Measurements from ENCODE around the gene LPCAT3.

LPCAT3 gene

DNA sequence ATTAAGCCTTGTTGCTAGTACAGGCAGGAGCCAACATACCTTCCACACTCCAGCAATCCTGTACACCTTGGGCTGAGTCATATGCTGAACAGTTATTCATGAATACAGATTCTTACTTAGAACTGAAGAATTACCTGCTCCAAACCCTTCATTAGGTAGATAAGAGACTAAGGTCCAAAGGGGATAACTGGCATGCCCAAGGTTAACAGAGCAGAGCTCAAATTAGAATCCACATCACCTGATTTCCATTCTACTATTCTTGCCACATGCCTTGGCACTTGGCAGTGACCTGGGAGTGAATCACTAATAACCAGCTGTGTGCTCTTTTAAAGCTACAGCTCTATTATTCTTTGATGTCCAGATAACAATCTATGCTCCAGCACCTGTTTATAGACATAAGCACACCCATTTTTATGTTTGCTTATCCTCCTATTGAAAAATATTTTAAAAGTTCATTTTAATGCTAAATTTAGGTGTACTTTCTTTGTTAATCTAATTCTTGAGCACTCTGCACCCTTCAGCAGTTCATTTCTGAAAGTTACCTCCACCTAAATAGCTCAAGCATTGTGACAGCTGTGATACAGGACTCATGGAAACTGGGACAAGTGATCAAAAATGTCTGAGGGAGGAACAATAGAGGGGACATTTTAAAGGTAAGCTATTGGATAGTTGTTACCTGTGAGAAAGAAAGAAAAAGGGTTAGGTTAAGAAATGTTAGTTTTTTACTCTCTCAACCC lies 19.4 kb downstream of the LPCAT3 start:
- no peak for DNase-seq (ENCODE audit: low read depth)

DNA sequence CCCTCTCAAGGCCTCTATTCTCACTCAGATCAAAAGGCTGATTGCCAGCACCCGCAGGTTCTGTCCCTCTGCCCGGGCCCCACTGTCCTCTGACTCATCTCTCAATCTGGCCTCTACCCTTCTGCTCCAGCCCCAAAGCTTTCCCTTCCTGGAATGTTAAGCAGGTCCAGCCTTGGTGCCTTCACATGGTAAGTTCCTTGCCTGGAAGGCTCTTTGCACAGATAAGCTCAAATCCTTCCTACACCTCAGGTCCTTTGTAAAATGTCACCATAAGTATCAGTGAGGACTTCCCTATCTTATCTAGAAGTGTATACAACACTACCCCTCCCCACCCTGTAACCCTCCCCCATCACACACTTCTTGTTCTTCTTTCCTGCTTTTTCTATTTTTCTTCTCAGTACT lies 22.2 kb downstream of the LPCAT3 start:
- no peak for DNase-seq (ENCODE audit: low read depth)

DNA sequence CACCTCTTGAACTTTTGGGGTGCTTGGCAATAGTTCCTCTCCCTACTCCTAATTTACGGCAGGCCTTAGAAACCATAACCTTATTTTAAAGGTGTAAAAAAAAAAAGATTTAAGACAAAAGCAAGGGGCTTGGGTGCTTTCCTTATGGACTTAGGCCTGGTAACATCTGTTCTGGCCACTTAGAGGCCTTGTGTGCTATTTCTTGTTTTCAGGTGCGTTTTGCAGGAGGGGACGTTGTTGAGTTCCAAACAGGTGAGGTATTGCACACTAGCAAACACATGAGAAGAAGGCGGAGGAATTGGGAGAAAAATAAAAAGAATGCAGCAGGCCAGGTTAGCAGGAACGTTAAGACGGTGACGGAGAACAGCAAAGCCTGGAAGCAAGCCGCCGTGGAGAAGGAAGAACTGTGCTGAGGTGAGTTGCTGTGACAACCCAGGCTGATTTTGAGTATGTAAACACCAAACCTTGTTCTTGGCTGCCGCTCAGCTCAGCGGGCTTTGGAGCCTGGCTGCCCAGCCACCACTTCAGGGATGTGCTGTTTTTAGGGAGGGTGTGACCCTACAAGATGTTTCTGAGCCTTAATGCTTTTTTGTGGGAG lies 30.2 kb downstream of the LPCAT3 start:
- DNase-seq (ENCODE audit: low read depth), result no peak

GRCh38 chr12:6982532-6982931 lies 35.7 kb downstream of the LPCAT3 start:
- DNase-seq (ENCODE audit: low read depth), result no peak

DNA sequence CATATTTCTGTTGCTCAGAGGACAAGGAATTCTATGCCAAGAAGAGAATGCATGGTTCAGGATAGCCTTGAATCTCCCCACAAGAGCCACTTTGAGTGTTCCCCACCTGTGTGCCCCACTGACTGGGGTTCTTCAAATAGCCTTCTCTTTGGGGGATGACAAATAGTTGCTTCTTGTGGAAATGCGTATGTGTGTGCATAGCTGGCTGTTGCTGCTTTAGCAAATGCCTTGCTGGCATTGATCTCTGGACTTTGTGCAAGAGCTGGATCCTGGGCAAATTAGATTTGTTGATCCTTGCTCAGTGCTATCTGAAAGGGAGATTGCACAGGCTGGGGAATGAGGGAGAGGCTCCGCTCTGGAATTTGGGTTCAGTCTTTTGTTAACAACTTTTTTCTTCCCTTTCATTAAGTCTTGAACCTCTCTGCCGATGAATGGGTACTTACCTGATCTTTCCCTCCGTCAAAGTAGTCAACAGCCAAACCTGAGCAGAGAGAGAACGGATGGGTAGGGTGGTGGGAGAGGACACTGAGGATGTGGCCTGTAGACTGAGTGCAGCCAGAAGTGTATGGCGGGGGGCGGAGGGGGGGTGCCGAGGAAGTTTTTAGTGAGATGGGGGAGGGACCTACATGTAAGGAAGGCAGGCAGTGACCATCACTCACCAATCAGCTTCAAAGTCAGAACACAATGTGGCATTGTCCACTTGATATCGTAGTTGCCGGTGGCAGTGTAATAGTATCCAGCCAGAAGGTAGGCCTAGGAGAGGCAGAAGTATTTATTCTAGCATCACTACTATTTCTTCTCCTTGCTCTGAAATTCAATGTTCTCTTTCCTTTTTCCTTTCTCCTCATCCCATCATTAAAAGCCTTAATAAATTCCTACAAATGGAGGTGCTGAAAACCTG lies 36.9 kb downstream of the LPCAT3 start:
- no peak for DNase-seq (ENCODE audit: low read depth)

DNA sequence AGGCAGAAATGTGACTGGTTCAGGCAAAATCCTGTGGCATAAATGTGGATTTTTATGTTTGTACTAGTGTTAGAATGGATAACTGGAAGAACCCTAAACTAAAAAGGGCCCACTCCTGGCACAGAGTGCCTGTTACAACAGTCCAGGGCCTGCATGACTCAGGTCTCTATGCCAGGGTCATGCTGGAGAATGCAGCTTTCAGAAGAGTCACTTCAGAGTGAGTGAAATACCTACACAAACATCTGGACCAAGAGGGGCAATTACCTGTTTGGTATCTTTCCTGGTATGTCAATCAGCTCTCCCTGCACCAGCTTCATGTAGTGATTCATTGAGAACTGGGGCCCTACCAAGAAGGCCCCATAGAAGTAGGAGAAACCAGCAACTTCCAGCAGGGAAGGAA lies 37.5 kb downstream of the LPCAT3 start:
- DNase-seq (ENCODE audit: low read depth), result no peak

DNA sequence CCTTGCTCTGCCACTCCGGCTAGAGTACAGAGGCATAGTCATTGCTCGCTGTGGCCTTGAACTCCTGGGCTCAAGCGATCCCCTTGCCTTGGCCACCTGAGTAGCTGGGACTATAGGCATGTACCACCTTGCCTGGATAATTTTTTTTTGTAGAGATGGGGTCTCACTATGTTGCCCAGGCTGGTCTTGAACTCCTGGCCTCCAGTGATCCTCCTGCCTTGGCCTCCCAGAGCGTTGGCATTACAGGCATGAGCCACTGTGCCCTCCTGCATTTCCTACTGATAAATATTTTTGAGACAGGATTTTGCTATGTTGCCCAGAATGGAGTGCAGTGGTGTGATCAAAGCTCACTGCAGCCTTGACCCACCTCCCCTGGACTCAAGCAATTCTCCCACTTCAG lies 38.2 kb downstream of the LPCAT3 start:
- DNase-seq (ENCODE audit: low read depth), result no peak

GRCh38 chr12:6979453-6979852 lies 38.8 kb downstream of the LPCAT3 start:
- DNase-seq (ENCODE audit: low read depth), result no peak

DNA sequence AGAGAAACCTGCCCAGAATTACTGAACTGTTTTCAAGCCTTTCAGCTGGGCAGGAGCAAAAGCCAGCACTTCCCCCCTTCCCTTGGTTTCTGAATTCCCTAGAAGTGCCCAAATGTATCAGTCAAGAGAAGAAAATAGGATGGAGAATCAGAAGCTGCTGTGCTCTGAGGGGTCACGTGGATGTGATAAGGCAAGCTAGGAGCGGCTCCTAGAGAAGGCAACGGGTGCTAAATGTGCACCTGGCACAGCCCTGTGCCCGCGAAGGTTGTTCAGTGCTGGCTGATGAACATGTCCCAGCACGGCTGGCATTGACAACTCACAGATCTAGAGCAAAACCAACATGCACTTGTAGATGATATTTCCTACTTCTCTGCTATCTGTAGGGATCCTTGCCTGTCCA lies 39.3 kb downstream of the LPCAT3 start:
- DNase-seq (ENCODE audit: low read depth), result no peak

GRCh38 chr12:6978611-6979011 lies 39.7 kb downstream of the LPCAT3 start:
- no peak for DNase-seq (ENCODE audit: low read depth)

DNA sequence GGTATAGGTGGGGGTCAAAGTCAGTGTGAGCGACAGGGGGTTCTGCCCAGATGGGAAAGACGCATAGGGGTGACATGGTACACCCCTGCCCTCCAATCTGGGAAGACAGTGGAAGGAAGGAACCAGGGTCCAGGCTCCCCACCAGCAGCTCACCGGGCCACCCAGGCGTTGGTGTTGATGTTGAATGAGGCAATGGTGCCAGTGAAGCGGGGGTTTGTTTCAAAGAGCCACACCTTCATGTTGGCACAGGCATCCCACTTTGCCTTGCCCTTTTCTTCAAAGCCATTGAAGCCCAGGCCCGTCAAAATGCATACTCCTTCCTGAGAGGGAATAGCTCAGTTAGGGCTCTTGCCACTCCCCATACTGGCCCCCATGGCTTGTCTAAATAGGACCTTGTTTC lies 40.1 kb downstream of the LPCAT3 start:
- no peak for DNase-seq (ENCODE audit: low read depth)

GRCh38 chr12:6977653-6978052 lies 40.6 kb downstream of the LPCAT3 start:
- no peak for DNase-seq (ENCODE audit: low read depth)

DNA sequence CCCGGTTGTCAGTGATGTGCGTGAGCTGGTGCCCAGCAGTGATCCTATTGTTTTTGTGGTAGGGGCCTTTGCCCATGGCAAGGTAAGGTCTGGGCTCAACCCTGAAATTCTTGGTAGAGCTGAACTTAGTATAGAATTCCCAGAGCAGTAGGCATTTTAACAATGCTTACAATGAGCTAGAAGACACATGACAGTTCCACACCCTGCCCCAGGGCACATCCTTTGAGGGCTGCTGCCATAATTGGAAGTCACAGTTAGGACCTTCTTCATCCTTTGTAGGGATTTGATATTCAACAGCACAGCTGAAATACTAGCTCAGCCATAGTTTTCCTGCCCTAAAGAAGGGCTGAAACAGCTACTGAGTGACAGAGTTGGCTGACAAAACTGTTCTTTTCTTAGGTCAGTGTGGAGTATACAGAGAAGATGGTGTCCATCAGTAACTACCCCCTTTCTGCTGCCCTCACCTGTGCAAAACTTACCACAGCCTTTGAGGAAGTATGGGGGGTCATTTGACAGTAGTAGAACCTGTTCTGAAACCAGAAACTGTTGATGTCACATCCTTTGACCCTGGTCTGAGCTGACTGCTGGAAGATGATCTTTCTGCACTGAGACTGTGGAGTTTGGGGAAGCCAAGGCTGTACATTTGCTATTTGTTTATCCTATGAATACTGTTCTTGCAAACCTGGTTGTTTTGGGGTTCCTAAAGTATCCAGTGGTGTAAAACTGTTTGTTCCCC lies 42.8 kb downstream of the LPCAT3 start:
- DNase-seq (ENCODE audit: low read depth), result no peak

DNA sequence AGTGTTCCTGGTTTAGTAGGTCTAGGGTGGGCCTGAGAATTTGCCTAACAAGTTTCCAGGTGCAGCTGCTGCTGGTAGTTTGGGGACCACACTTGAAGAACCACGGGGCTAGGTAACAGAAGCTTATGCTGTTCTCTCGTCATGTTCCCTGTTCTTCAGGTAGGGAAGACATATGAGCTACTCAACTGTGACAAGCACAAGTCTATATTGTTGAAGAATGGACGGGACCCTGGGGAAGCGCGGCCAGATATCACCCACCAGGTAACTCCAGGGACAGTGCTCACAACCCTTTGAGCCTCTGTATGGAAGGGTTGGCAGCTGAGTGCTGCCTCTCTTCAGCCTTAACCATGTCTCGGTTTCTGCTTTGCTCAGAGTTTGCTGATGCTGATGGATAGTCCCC lies 44.1 kb downstream of the LPCAT3 start:
- DNase-seq (ENCODE audit: low read depth), result no peak

- no peak for DNase-seq (ENCODE audit: low read depth)
Observed at GRCh38 chr12:6970096-6970527, 48.2 kb downstream of the LPCAT3 start.

- no peak for DNase-seq (ENCODE audit: low read depth)
Observed at GRCh38 chr12:6968426-6968825, 49.9 kb downstream of the LPCAT3 start.

GRCh38 chr12:6967651-6968100 lies 50.6 kb downstream of the LPCAT3 start:
- DNase-seq (ENCODE audit: low read depth), result no peak

- no peak for DNase-seq (ENCODE audit: low read depth)
Observed at GRCh38 chr12:6966351-6966750, 51.9 kb downstream of the LPCAT3 start.

DNA sequence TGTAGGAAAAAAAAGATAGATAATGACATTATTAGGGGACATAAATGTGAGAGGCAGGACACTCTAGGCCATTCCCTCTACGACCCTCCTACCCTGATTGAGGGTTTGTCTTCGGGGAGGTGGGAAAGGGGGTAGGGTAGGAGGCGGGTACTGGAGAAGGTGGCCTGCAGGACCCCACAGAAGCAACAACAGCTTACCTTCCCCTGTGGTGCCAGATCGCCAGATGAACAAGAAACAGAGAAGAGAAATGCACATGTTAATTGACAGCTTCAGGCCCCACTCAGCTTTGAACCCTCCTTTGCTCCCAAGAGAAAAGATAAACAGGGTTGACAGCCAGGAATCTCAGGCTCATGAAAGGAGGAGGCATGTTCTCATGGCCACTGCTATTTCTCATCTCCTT lies 52.6 kb downstream of the LPCAT3 start:
- DNase-seq (ENCODE audit: low read depth), result no peak

DNA sequence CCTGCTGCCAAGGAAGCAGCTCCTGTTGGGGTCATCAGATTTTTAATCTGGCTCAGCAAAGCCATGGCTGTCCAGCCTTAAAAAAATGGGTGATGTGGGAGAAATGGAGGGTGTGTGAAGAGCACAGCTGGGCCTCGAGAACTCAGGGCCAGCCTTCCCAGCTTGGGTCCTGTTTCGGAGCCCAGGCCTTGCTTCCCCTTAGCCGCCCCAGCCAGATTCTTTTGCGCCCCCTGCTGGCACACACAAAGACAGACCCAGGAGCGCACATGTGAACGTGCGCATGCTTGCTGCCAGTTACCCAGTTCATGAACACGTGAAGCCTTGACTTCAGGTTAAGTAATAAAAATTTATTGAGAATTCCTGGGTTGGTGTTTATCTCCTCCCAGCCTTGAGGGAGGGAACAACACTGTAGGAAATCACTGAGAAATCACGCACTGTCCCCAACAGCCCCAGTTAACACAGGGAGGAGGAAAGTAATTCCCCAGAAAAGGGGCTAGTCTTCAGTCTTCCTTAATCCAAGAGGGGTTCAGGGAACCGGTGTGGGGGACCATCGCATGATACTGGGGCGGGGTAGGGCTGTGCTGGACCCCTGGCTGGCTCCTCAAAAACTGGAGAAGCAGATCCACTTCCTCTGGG lies 53.1 kb downstream of the LPCAT3 start:
- peak; percentile 85 for DNase-seq (ENCODE audit: low read depth)

GRCh38 chr12:6964605-6965025 lies 53.7 kb downstream of the LPCAT3 start:
- DNase-seq (ENCODE audit: low read depth), result no peak

Measured in stimulated activated CD8-positive, alpha-beta memory T cell treated with anti-CD3 and anti-CD28 coated beads, Interleukin-12 subunit alpha, Interleukin-12 subunit beta, amount 100 ng/mL, for 1 hour (primary cell).